NB4 (cell line): ENCODE measurements around the gene COL4A1.
A peak's percentile ranks its signal among the peaks of the same experiment; 100 is the strongest.

Experiments
- DNase-seq: peaks from one replicate; pipeline ENCODE4 v3.0.0; 2010; ENCODE audit warnings: low read depth
- H3K4me3 ChIP-seq: one replicate; pipeline ENCODE4 v1.5.1; 2011; ENCODE audit warnings: mild to moderate bottlenecking, low read depth, low read length, moderate library complexity
- MAX ChIP-seq: IDR thresholded peaks from 2 replicates; pipeline ENCODE4 v1.6.1; 2011; ENCODE audit warnings: low read depth, low read length
- MYC ChIP-seq: IDR thresholded peaks from 2 replicates; pipeline ENCODE4 v1.6.1; 2011; ENCODE audit warnings: low read depth, low read length
- POLR2A ChIP-seq: IDR thresholded peaks from 2 replicates; pipeline ENCODE4 v1.6.1; 2011; ENCODE audit warnings: mild to moderate bottlenecking; ENCODE audit not compliant: insufficient read length; ENCODE audit errors: extremely low read depth
- TF ChIP-seq, protein P1 (sequence below): IDR thresholded peaks from one replicate; pipeline ENCODE4 v1.5.1; 2012; ENCODE audit warnings: low read depth, low read length

COL4A1 gene

GRCh38 chr13:110266983-110267382, 40.0 kb downstream of the COL4A1 start:
- peak; percentile 17 for DNase-seq
- H3K4me3 ChIP-seq = no peak overlapping the region
- TF ChIP-seq, protein P1, sequence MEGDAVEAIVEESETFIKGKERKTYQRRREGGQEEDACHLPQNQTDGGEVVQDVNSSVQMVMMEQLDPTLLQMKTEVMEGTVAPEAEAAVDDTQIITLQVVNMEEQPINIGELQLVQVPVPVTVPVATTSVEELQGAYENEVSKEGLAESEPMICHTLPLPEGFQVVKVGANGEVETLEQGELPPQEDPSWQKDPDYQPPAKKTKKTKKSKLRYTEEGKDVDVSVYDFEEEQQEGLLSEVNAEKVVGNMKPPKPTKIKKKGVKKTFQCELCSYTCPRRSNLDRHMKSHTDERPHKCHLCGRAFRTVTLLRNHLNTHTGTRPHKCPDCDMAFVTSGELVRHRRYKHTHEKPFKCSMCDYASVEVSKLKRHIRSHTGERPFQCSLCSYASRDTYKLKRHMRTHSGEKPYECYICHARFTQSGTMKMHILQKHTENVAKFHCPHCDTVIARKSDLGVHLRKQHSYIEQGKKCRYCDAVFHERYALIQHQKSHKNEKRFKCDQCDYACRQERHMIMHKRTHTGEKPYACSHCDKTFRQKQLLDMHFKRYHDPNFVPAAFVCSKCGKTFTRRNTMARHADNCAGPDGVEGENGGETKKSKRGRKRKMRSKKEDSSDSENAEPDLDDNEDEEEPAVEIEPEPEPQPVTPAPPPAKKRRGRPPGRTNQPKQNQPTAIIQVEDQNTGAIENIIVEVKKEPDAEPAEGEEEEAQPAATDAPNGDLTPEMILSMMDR = no peak
- TF ChIP-seq POLR2A (no peak), MYC (no peak), MAX (no peak)

DNA sequence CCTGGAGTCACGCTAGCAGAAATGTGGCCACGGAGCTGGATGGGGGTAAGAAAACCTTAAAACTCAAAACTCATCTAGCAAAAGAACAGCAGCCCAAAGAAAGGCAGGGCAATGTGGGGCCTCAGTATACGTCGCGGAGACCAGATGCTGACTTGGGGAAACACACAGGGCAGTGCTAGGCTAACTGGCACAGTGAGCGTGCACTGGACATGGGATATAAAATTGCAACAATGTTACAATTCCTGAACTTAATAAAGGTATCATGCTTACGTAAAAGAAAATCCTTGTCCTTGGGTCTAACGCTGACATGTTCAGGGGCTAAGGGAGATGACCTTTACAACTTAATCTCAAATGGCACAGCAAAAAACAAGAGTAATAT, 40.5 kb downstream of the COL4A1 start:
- H3K4me3 ChIP-seq = no peak overlapping the region
- no peak for TF ChIP-seq MAX
- no peak for TF ChIP-seq POLR2A
- TF ChIP-seq, protein P1 = no peak
- no peak for TF ChIP-seq MYC

GRCh38 chr13:110265682-110266430, 41.1 kb downstream of the COL4A1 start:
- H3K4me3 ChIP-seq = no peak overlapping the region
- no peak for DNase-seq
- TF ChIP-seq, protein P1 = no peak

More for the DNA sequence above, 40.5 kb downstream of the COL4A1 start:
- DNase-seq = no peak

GRCh38 chr13:110265341-110265681, 41.6 kb downstream of the COL4A1 start:
- no peak for DNase-seq
- TF ChIP-seq, protein P1 = no peak
- TF ChIP-seq MAX (no peak), POLR2A (no peak), MYC (no peak)
- no peak overlapping the region for H3K4me3 ChIP-seq

DNA sequence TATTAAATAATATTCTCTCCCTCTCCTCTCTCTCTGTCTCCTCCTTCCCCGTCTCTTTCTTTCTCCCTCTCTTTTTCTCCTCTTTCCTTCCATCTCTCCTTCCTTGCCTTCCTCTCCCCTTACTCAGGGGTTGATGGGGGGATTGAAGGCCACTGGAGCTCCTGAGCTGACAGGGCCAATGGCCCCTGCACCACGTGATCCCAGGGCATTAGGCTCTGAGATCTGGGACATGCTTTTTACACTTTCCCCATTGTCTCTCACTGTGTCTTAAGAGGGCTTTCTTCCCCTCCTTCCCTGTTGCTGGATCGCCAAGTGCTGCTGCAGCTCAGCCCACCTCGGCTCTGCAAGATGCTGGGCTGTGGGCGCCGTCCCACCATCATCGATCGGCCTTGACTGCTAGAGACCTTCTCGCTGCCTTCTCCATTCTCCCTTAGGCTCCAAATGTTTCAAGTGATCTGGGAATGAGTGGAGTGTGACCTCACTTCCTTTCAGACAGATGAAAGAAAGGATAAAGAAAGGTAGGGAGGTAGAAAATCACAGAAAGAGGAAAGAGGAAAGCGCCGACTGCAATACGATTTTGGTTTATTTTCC, 42.2 kb downstream of the COL4A1 start:
- H3K4me3 ChIP-seq = no peak overlapping the region
- DNase-seq = no peak

More for the DNA sequence above, 42.2 kb downstream of the COL4A1 start:
- no peak for TF ChIP-seq MAX
- TF ChIP-seq, protein P1 = no peak
- TF ChIP-seq POLR2A = no peak
- TF ChIP-seq MYC = no peak
